ENCODE measurements around the gene ZCCHC24. TPM values are rescaled to one million over a fixed set of nuclear protein-coding genes. Genes with fewer than 3 reads are reported as not detected.

ZCCHC24 gene
- total and polyA plus RNA-seq, 2 of the 8 experiments (the other 6 are each of a cell fraction or from before 2014, with no cell fraction given) = 3.9 to 6.9 TPM

DNA sequence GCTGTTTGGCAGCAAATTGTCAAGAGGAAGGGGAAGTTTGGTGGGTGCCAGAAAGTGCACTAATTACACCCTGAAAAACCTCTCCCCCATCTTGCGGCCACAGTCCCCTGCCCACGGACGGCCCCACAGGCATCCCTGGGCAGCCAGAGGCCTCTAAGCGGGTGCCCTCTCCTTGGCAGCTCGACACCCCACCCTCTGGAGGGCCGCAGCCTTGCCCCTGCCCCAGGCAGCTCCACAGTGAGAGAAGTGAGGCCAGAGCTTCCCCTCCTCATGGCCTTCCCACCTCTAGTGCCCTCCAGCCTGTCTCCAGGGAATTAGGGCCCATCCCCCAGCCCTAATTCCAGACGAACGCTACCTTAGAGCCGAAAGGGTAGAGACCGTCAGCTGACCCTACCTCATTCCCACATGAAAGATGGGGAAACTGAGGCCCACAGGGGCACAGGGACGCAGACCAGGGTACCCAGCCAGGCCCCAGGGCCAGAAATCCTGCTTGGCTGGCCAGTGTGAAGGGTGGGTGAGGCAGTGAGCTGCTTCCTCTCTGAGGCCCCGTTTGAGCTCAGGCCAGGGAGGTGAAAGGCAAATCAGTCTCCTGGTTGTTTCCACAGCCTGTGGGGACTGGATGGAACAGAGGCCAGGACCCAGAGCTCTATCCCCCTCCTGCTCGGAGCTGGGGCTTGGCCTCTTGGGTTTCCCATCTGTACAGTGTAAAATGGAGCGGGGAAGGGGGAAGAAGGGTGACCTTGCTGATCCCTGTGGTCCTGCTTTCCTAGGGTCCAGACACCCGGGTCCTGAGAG is 10.0 kb downstream of the ZCCHC24 start (continued):
- TF ChIP-seq MAFK (IDR thresholded peaks at IDR 0.05; ENCODE audit: low read depth, low read length) (no peak), TBP (IDR thresholded peaks at IDR 0.05; ENCODE audit: low read depth, low read length) (no peak), HDAC6 (IDR thresholded peaks at IDR 0.05; ENCODE audit: low read depth, low read length) (no peak), RFX5 (IDR thresholded peaks at IDR 0.05; ENCODE audit: borderline replicate concordance, low read depth, low read length) (no peak), TAF1 (IDR thresholded peaks at IDR 0.05; ENCODE audit: low read depth, low read length) (no peak), KDM5A (IDR thresholded peaks at IDR 0.05; ENCODE audit: low read length) (no peak)
